WERI-Rb-1 (cell line): Measurements from ENCODE around the gene ASCL5.

Experiments used
- DNase-seq: peaks from one replicate; pipeline ENCODE4 v3.0.0-alpha.2; 2020
- H3K27ac ChIP-seq: fragments of 250-450 bp; sonication (Bioruptor Pico); 2 replicates; pipeline ENCODE4 v1.5.1; 2020; ENCODE audit warnings: mild to moderate bottlenecking, moderate library complexity
- H3K27me3 ChIP-seq: fragments of 250-450 bp; sonication (Bioruptor Pico); 2 replicates; pipeline ENCODE4 v1.5.1; 2021; ENCODE audit warnings: mild to moderate bottlenecking, low read depth, moderate library complexity; ENCODE audit not compliant: insufficient read depth, severe bottlenecking
- H3K36me3 ChIP-seq: fragments of 250-450 bp; sonication (Bioruptor Pico); 2 replicates; pipeline ENCODE4 v1.5.1; 2020; ENCODE audit warnings: mild to moderate bottlenecking, moderate library complexity
- H3K4me3 ChIP-seq: 2 replicates; pipeline ENCODE4 v1.5.1; 2011; ENCODE audit warnings: low read depth, mild to moderate bottlenecking, control low read depth, low read length
- H3K9me3 ChIP-seq: fragments of 250-450 bp; sonication (Bioruptor Pico); 2 replicates; pipeline ENCODE4 v1.5.1; 2021; ENCODE audit warnings: mild to moderate bottlenecking, moderate library complexity; ENCODE audit not compliant: severe bottlenecking
- CTCF ChIP-seq: IDR thresholded peaks from 2 replicates; pipeline ENCODE4 v1.5.1; 2011; ENCODE audit warnings: low read depth, mild to moderate bottlenecking, control low read depth, inconsistent platforms, low read length

ASCL5 gene

DNA sequence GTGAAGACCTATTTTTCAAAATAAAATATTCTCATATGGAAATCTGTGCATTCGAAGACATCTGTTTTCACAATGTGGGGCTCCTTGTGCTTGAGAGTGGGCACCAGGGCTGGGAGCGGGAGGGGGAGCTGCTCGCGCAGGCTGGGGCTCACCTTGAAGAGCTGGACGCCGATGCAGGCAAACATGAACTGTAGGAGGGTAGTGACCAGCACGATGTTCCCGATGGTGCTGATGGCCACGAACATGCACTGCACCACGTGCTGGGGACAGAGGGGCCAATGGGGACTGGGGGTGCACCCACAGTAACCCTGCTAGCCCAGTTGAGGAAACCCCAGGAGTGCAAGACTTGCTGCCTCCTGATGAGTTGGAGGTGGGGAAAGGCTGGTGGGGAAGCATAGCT, 61.3 kb downstream of the ASCL5 start:
- H3K36me3 ChIP-seq, result no peaks in the 10 kb centered on the region
- no peak for DNase-seq
- H3K27ac ChIP-seq, result no peak overlapping the region
- H3K27me3 ChIP-seq, result no peaks in the 10 kb centered on the region
- no peaks in the 10 kb centered on the region for H3K9me3 ChIP-seq
- H3K4me3 ChIP-seq, result no peak overlapping the region
- no peak for TF ChIP-seq CTCF

DNA sequence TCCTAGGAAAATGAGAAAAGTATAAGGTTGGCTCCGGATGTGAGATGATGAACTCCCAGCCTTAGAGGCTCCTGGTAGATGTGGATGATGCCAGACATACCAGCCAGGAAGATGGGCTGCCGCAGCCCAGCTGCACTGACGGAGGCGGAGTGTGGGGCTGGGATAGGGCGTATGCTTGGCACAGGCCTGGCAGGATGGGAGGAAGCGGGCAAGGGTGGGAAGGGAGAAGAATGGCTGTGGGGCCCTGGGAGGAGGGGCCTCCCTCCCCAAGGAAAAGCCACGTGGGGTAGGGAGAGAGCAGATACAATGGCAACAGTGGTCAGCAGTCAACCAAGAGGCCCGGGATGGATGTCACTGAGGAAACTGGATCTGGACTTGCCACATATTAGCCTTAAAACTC, 62.2 kb downstream of the ASCL5 start:
- TF ChIP-seq CTCF, result no peak
- Histone ChIP-seq H3K27me3 (no peaks in the 10 kb centered on the region), H3K36me3 (no peaks in the 10 kb centered on the region), H3K27ac (no peak overlapping the region), H3K4me3 (no peak overlapping the region), H3K9me3 (no peaks in the 10 kb centered on the region)
- DNase-seq, result no peak
